ENCODE measurements around the gene TEAD3. TPM values are rescaled to one million over a fixed set of nuclear protein-coding genes. Genes with fewer than 3 reads are reported as not detected.

TEAD3 gene
- total and polyA plus RNA-seq, 10 of the 15 experiments (the other 5 are each of a cell fraction or from before 2014, with no cell fraction given) = 0.02 to 0.28 (median 0.18) TPM; not detected in 5

GRCh38 chr6:35442693-35443092, 54.2 kb downstream of the TEAD3 start:
- no peaks in the 10 kb centered on the region for H3K36me3 ChIP-seq (ENCODE audit: control insufficient read depth in 2 of 2, insufficient read depth in 2 of 2, low read length in 1 of 2)
- H3K27ac ChIP-seq (ENCODE audit: control insufficient read depth, insufficient read depth) = no peak overlapping the region
- intact Hi-C loops (cut with micrococcal nuclease; ENCODE audit: unreplicated experiment) = no loop called here
- no peak for FAIRE-seq
- no peaks in the 10 kb centered on the region for H3K9me3 ChIP-seq (replicated peaks; ENCODE audit: control insufficient read depth, insufficient read depth, low read length)
- SMC1A ChIA-PET (ENCODE audit: uncharacterized antibody, unreplicated experiment) = interaction anchor here (1.4 to 1.7 kb wide), 2 partner anchors 99 to 105 kb away, joined by 3 to 4 read pairs; no protein-coding TSS in a partner anchor
- ATAC-seq = no peak
- H4K20me1 ChIP-seq (ENCODE audit: control insufficient read depth, insufficient read depth) = no peaks in the 10 kb centered on the region
- CTCF ChIA-PET = no interaction called here
- no peak overlapping the region for H3K4me3 ChIP-seq
- no peak overlapping the region for H3K9ac ChIP-seq (ENCODE audit: control insufficient read depth, insufficient read depth, low read length)
- H3K4me1 ChIP-seq (ENCODE audit: control insufficient read depth, insufficient read depth, low read length) = no peaks in the 10 kb centered on the region
- WGBS (ENCODE audit: insufficient coverage, insufficient replicate concordance, low lambda C conversion rate, missing lambda C conversion rate) = 92% methylated on average over 5 of the region's 5 CpGs
- DNase-seq (ENCODE audit: low read depth, low spot score) = no peak
- no peaks in the 10 kb centered on the region for H3K79me2 ChIP-seq (ENCODE audit: control insufficient read depth, insufficient read depth, low read length)
- POLR2A ChIA-PET = no interaction called here
- in situ Hi-C loops (cut with MboI) = no loop called here
- RAD21 ChIA-PET (ENCODE audit: unreplicated experiment) = no interaction called here
- no TSS peak for BruUV-seq (replicated peaks)
- no peak overlapping the region for H2AFZ ChIP-seq (ENCODE audit: control insufficient read depth, low read depth, low read length)
- no peaks in the 10 kb centered on the region for H3K27me3 ChIP-seq (replicated peaks in 1 of 2; ENCODE audit: control insufficient read depth in 2 of 2, insufficient read depth in 2 of 2, low read length in 1 of 2)
- no peak overlapping the region for H3K4me2 ChIP-seq (ENCODE audit: control insufficient read depth, insufficient read depth)
- TF ChIP-seq USF1 (IDR thresholded peaks at IDR 0.05; ENCODE audit: borderline replicate concordance, extremely low read length, insufficient read depth, low read depth, low read length) = no peak
- no peak for TF ChIP-seq SKIL (IDR thresholded peaks at IDR 0.05; ENCODE audit: low read depth, poor library complexity, severe bottlenecking)
- TF ChIP-seq PML (IDR thresholded peaks at IDR 0.05; ENCODE audit: low read length) = no peak
- TF ChIP-seq BMI1 (IDR thresholded peaks at IDR 0.05; ENCODE audit: borderline replicate concordance) = no peak
- no peak for TF ChIP-seq CTCF (IDR thresholded peaks at IDR 0.05 in 2 of 3, conservative IDR thresholded peaks at IDR 0.05 in 1 of 3; ENCODE audit: control insufficient read depth in 2 of 3, extremely low read depth in 1 of 3, insufficient read depth in 1 of 3, low read depth in 3 of 3, low read length in 3 of 3)
- no peak for TF ChIP-seq SMC3 (IDR thresholded peaks at IDR 0.05; ENCODE audit: borderline replicate concordance, low read length)
- no peak for TF ChIP-seq IKZF2 (IDR thresholded peaks at IDR 0.05)
- TF ChIP-seq YBX1 (IDR thresholded peaks at IDR 0.05) = no peak
- TF ChIP-seq HDAC2 (IDR thresholded peaks at IDR 0.05) = no peak
- no peak for TF ChIP-seq ZBED1 (IDR thresholded peaks at IDR 0.05; ENCODE audit: borderline replicate concordance)
- TF ChIP-seq BHLHE40 (IDR thresholded peaks at IDR 0.05; ENCODE audit: borderline replicate concordance in 1 of 2, low read depth in 2 of 2, low read length in 1 of 2) = no peak
- no peak for TF ChIP-seq ZNF217 (IDR thresholded peaks at IDR 0.05)
- TF ChIP-seq IKZF1 (conservative IDR thresholded peaks at IDR 0.05) = no peak
- TF ChIP-seq E4F1 (IDR thresholded peaks at IDR 0.05; ENCODE audit: borderline replicate concordance, partially characterized antibody) = no peak
- TF ChIP-seq E2F4 (IDR thresholded peaks at IDR 0.05; ENCODE audit: low read depth, low read length) = no peak
- no peak for TF ChIP-seq PAX5 (IDR thresholded peaks at IDR 0.05; ENCODE audit: borderline replicate concordance, low read depth, low read length)

All from GM12878 (cell line).